Right ventricle myocardium inferior (tissue), 1 donor: ENCODE data around the gene BCL2. TPM values are rescaled to one million over a fixed set of nuclear protein-coding genes. Genes with fewer than 3 reads are reported as not detected.
A peak's percentile ranks its signal among the peaks of the same experiment; 100 is the strongest.

ENCODE experiments used
- ATAC-seq: fragments of 200-7000 bp; cut with Tn5 transposase; one replicate; pipeline ENCODE4 v1.9.1; 2020; ENCODE audit warnings: mild to moderate bottlenecking, moderate library complexity
- DNase-seq: peaks from one replicate; pipeline ENCODE4 v3.0.0; 2021; ENCODE audit errors: missing footprints
- intact Hi-C: fragments of 100-400 bp; cut with DNase I; formaldehyde crosslinking; loops from one replicate; pipeline ENCODE4 v1.11.0; 2022
- total RNA-seq: library from RNA; stranded (reverse); fragmentation: NEBNext Ultra II Directional; extraction: Animal tissue kit (Norgen Biotek cat#: 25700); gene quantifications from one replicate; pipeline ENCODE4 v1.2.1, GENCODE V29; 2021
- donor health status: DM: no; HTN: yes; CAD: no; lungs with severe emphysema.

Gene BCL2
- total RNA-seq, 1 donor from 2014 or later: 7.4 TPM

DNA sequence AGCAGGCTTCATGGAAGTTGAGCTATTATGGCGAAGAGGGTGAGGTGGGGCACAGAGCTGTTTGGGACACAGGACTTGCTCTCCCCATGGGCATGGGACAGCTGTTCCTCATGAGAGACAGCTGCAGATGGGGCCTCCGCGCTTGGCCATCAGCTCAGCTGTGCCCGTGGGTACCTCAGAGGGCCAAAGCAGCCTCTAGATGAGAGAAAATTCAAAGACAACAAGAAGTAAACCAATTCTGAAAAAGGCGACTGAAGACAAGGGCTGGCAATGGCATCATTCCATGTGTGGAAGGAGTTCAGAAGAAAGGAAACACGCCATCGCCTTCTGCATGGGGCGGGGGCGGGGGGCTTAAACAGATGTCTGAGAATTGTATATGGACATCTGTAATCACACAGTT, 136.2 kb downstream of the BCL2 start:
- intact Hi-C loops: no loop called here
- ATAC-seq: no peak
- no peak for DNase-seq

GRCh38 chr18:63182861-63183260, 136.7 kb downstream of the BCL2 start:
- DNase-seq: no peak
- ATAC-seq: no peak
- intact Hi-C loops: no loop called here

DNA sequence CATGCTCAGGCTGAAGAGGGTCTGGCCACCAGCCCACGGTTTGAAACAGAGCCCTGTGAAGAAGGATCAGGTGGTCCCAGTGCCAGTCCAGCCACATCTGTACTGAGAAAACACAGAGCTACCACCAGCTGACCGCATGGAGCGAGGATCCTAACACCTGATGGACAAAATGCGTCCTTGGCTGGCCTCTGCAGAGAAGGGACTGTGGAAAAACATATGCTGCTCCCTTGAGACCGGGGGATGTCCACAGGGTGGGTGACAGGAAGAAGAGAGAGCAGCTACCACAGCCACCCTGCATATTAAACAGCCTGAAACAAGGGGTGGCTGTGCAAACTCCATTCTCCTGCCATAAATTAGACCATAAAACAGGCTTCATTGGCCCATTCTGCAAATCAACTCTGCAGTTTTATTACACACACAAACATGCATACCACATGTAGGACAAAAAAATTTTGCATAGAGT, 137.2 kb downstream of the BCL2 start:
- no peak for DNase-seq
- intact Hi-C loops: no loop called here
- no peak for ATAC-seq

- intact Hi-C loops: no loop called here
- ATAC-seq (peak; percentile 35), DNase-seq (no peak)
Observed at GRCh38 chr18:63181706-63182309, 137.8 kb downstream of the BCL2 start.

DNA sequence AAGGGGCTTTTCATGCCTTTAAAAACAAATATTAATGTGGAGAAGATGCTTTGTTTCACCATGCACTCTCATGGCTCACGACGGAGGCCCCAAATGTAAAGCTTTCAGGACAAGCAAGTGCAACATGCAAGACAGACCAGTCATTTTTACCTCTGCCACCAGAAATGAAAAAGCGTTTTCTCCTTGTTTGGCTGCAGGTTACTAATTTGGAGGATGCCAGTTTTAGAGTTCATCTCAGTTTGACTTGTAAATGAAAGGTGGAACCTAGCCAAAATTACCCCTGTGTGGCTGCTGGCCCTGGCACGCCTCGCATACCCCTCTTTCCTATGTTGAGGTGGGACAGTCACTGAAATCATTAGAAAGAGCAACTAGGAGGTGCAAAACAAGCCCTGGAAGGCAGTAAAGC, 138.6 kb downstream of the BCL2 start:
- ATAC-seq: no peak

DNA sequence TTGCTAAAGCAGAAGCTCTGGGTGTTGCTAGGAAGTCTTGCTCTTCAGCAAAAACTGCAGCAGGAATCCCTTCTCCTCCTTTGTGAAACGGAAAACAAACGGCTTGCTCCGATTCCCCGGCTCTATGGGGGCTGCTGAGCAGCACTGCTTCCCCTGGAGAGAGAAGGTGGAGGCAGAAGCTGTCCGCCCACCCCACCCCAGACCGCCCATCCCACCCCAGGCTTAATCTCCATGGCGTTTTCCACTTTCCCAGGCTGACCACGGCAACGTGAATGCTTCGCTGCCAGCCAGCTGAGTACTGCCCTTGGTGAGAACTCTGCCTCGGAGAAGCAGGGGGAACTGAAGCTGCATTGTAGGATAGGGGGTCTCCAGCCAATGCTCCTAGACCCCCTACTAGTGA, 139.2 kb downstream of the BCL2 start:
- ATAC-seq: no peak
- no peak for DNase-seq
- intact Hi-C loops: no loop called here

More for the DNA sequence above, 138.6 kb downstream of the BCL2 start:
- DNase-seq: no peak
- intact Hi-C loops: no loop called here

DNA sequence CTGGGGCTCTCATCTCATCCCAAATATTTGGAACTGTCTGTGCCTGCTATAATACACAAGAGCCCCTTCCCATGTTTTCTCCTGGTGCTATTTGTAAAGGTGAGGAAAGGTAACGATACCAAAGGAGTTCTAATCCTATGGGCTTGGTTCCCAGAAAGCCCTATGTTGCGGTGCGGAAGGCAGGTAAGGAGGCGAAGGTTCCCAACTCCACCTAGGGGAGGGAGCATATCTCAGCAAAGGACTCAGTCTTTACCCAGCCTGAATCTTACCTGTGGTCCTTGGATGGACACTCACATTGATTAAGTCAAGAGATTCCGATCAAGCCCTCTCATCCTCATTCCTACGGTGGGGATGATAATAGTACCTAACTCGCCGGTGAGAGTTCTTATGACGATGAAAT, 140.1 kb downstream of the BCL2 start:
- DNase-seq: no peak
- no peak for ATAC-seq
- intact Hi-C loops: no loop called here

DNA sequence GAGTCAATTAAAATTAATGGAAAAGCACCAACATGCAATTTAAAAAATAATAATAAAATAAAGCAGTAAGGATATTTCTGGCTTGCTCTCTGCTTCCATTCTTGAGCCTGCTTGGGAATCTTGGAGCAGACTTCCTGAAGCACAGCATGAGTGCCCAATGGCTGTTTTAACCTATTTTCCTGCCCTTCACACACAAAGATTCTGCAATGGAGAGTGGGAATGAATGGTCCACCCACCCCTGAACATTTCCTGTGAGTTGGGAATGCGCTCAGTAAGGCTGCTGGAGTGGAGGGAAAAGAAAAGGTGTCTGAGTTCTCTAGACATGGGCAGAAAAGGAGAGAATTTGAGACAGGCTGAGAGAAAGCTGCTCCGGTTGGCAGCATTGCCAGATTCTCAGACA, 140.6 kb downstream of the BCL2 start:
- no peak for ATAC-seq
- intact Hi-C loops: no loop called here
- DNase-seq: no peak

DNA sequence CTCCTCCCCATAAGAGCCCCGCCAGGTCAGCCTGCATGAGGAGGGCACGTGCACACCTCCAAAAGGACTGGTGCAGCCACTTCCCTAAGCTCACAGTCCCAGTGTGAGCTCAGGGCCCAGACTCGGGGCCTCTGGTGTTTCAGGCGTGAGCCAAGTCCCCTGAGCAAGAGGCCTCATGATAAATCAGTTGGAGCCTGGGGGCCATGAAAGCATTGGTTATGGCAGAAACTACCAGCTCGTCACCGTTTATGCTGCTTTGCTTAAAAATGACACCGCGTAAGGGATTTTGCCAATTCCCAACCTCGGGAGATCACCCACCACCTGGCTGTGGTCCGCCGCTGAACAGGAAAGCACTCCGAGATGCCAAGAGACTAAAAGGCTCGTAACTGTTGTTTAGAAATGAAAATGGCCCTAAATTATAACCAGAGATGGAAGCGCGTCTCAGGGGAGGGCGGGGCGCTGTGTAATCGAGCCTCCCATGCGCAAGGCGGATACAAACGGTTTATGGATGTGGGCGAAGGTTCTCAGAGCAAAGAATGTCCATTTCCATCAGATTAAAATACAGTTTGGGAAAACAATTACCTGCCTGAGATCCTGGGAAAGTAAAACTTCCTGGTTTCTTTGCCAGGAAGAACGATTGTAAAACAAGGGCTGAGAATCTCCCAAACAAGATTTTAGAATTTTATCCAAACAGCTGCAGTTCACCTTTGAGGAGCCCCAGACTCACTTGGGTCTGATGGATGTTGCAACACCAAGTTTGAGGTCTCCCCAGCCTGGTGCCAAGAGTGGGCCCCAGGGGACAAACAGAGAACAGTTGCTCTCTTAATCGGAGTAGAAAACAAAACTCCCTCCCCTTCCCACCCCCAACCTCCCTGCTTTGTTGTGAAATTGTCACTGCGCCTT, 141.4 kb downstream of the BCL2 start:
- DNase-seq (peak; percentile 87), ATAC-seq (peak; percentile 83)
- intact Hi-C loops: no loop called here

GRCh38 chr18:63177259-63177658, 142.3 kb downstream of the BCL2 start:
- ATAC-seq: no peak
- intact Hi-C loops: no loop called here
- DNase-seq: no peak

DNA sequence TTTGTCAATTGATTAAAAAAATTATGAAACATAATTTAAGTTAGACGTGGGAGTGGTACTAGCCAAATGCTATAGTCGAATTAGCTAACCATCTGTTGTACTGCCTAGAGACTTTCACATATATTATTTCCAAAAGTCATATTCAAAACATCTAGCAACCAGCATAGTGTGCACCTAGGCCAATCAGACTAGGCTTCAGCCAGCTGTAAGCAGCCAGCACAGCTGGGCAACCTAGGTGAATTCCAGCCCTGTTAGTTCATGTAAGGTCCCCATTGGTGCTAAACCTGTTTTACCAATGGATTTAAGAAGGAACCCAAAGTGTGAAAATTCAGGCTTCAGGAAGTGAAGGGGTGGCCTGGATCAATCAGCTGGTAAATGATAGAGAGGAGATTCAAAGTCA, 144.3 kb downstream of the BCL2 start:
- ATAC-seq: no peak
- intact Hi-C loops: no loop called here
- DNase-seq: no peak

DNA sequence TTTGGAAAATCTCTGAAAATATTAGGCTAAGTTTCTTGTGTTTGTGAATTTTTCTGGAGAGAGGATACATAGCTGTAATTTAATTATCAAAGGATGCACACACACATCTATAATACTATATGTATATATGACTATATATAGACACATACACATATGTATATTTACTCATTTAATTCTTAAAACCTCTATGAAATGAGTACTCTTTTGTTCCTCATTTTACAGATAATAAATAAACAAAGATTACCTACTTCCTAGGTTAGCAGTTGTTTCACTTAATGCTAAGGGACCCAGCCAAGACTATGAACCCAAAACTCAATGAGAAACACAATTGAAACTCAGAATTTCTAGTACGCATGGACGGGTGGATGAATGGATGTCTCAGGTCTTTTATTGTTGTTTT, 145.6 kb downstream of the BCL2 start:
- intact Hi-C loops: no loop called here
- DNase-seq (no peak), ATAC-seq (no peak)

DNA sequence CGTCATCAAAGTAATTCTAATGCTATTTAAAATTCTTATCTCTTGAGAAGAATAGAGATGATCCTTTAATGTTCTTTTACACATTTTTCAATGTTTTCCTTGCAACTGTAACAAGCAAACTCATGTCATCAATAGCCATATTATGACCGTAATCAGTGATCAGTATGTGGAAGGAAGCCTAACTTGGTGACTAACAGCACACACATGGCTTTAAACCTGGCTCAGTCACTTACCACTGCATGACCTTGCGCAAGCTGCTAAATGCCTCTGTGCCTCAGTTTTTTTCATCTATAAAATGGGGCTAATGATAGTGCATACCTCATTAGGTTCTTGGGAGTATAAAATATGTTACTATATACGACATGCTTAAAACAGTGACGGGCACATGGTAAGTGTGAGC, 149.7 kb downstream of the BCL2 start:
- DNase-seq: no peak
- ATAC-seq: no peak
- intact Hi-C loops: no loop called here

GRCh38 chr18:63168287-63168686, 151.3 kb downstream of the BCL2 start:
- intact Hi-C loops: no loop called here
- DNase-seq (no peak), ATAC-seq (peak; percentile 56)

DNA sequence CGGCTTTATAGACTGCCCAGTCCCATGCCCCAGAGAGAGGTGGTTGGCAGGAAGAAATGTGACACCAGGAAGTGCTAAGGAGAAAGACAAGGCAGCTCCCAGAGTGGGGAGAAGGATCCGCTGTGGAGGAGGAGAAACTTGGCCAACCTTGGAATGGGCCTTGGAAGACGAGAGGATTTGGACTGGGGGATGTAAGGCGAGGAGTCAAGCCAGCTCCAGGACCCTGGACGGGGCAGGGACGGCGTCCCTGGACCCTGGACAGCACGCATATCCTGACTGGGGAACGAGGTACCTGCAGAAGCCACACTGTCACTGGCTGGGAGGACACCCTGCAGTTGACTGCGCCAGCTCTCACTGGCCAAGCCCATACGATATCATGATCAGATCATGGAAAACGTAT, 153.4 kb downstream of the BCL2 start:
- ATAC-seq (no peak), DNase-seq (no peak)
- intact Hi-C loops: no loop called here

DNA sequence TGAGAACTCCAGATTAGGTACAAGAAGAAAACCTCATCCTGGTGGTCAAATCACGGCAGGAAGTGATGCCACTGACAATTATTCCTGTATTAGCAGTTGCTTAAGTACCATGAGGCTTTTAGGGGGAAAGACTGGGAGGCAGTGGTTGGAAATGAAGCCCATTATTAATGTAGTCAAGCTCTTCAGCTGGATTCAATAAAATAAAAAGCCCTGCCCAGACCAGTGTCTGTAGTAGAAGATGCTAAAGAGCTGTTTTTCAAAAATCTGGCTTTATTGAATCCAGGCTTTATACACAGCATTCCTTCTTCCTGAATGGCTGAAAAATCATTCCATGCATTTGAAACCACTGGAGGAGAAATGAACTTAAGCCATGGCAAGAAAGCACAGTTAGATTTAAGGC, 155.2 kb downstream of the BCL2 start:
- ATAC-seq: no peak
- DNase-seq: no peak
- intact Hi-C loops: no loop called here

GRCh38 chr18:63162271-63163014, 157.1 kb downstream of the BCL2 start:
- ATAC-seq (peak; percentile 12), DNase-seq (no peak)
- intact Hi-C loops: no loop called here

DNA sequence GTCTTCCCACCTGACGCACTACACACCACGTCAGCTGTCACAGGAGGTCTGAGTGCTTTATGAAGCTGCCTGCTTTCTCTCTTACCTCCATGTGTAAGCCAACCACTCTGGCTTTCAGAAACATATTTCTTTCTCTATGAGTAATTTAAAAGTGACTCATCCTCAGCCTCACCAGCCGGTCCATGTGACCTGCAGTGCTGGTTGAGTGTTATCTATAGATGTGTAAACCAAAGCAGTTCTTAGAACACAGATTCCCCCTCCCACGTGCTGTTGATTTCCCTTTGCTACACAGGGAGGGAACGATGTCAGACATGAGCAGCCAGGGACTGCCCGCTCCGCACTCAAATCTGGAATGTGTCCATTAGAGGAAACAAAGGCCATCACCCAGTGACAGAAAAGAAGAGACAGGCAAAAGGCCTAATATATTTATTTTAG, 157.8 kb downstream of the BCL2 start:
- ATAC-seq (peak; percentile 89), DNase-seq (no peak)
- intact Hi-C loops: no loop called here

- ATAC-seq (no peak), DNase-seq (no peak)
- intact Hi-C loops: no loop called here
Observed at GRCh38 chr18:63161032-63161760, 158.4 kb downstream of the BCL2 start.
